Measurements from ENCODE around the gene ADGRG3.

DNA sequence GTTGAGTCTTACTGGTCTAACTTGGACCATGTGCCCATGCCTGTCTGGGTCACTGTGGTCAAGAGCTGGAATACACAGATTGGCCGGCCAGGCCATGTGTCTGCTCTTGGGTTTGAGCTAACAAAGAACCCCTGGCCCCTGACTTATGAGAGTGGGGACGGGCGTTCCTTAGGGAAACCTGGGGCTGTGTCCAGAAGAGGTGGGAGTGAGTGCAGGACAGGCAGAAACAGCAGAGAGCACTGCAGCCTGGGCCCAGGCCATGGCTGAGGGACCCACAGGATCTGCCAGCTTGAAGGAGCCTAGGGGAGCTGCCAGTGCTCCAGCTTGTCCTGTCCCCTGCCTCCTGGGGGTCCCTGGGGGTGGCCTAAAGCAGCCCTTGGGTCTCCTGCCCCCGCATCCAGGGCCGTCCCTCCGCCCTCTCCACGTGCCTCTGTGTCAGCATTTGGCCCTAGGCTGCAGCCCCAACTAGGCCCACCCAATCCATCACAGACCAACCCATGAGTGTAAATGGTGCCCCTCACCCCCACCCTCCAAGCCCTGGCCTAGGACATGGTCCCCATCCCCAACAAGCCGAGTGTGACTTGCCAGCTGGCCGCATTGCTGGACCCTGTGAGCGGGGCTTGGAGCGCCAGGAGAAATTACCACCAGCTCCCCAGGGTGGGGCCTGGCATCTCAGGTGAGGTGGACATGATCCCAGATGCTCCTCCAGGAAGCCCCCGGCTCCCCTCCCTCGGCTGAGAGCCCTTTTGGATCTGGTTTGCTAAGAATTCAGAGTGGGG is 14.0 kb downstream of the ADGRG3 start:
- TF ChIP-seq, protein P1, sequence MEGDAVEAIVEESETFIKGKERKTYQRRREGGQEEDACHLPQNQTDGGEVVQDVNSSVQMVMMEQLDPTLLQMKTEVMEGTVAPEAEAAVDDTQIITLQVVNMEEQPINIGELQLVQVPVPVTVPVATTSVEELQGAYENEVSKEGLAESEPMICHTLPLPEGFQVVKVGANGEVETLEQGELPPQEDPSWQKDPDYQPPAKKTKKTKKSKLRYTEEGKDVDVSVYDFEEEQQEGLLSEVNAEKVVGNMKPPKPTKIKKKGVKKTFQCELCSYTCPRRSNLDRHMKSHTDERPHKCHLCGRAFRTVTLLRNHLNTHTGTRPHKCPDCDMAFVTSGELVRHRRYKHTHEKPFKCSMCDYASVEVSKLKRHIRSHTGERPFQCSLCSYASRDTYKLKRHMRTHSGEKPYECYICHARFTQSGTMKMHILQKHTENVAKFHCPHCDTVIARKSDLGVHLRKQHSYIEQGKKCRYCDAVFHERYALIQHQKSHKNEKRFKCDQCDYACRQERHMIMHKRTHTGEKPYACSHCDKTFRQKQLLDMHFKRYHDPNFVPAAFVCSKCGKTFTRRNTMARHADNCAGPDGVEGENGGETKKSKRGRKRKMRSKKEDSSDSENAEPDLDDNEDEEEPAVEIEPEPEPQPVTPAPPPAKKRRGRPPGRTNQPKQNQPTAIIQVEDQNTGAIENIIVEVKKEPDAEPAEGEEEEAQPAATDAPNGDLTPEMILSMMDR (IDR thresholded peaks at IDR 0.05), result no peak
- no peak for TF ChIP-seq POLR2AphosphoS5 (IDR thresholded peaks at IDR 0.05)
